Colon (tissue), 2 donors: ENCODE measurements around the gene IL20RB.
"Not testable (repeated sequence)": the region's sequence is repeated elsewhere in the genome, so short reads cannot be mapped to it uniquely, and the experiment has no call there.

Experiments used
- FAIRE-seq: peaks from 2 replicates; lab custom pipeline; 2012; peaks lifted over from hg19 to GRCh38; lab: Jason Lieb, UNC
- donor health status: control.
- donor health status: control.

The IL20RB gene

GRCh38 chr3:136946978-136947377, 10.8 kb upstream of the IL20RB start:
- FAIRE-seq = no peak

- FAIRE-seq = no peak
Measured at GRCh38 chr3:136947477-136947876, 10.3 kb upstream of the IL20RB start.

- FAIRE-seq = peak; percentile 10
Measured at GRCh38 chr3:136949146-136949545, 8.6 kb upstream of the IL20RB start.

- FAIRE-seq = peak; percentile 84
Measured at GRCh38 chr3:136949708-136950107, 8.1 kb upstream of the IL20RB start.

GRCh38 chr3:136950623-136951022, 7.2 kb upstream of the IL20RB start:
- no peak for FAIRE-seq

- no peak for FAIRE-seq
Measured at GRCh38 chr3:136952292-136952691, 5.5 kb upstream of the IL20RB start.

- no peak for FAIRE-seq
Measured at GRCh38 chr3:136954251-136954650, 3.5 kb upstream of the IL20RB start.

GRCh38 chr3:136954980-136955780, 2.6 kb upstream of the IL20RB start:
- no peak for FAIRE-seq

GRCh38 chr3:136955813-136956212, 2.0 kb upstream of the IL20RB start:
- FAIRE-seq = no peak

GRCh38 chr3:136956971-136957370, 812 bp upstream of the IL20RB start:
- FAIRE-seq = no peak

- FAIRE-seq = no peak
Measured at GRCh38 chr3:136958939-136959338, 1.2 kb downstream of the IL20RB start.

- FAIRE-seq = no peak
Measured at GRCh38 chr3:136959599-136959998, 1.8 kb downstream of the IL20RB start.

- no peak for FAIRE-seq
Measured at GRCh38 chr3:136960838-136961836, 3.4 kb downstream of the IL20RB start.

GRCh38 chr3:136962927-136963326, 5.1 kb downstream of the IL20RB start:
- no peak for FAIRE-seq

- not testable (repeated sequence) for FAIRE-seq
Measured at GRCh38 chr3:136969539-136969938, 11.8 kb downstream of the IL20RB start.

- no peak for FAIRE-seq
Measured at GRCh38 chr3:136973352-136973751, 15.6 kb downstream of the IL20RB start.

GRCh38 chr3:136974670-136975069, 16.9 kb downstream of the IL20RB start:
- FAIRE-seq = peak; percentile 77

GRCh38 chr3:136979204-136979603, 21.4 kb downstream of the IL20RB start:
- no peak for FAIRE-seq

GRCh38 chr3:136979684-136980083, 21.9 kb downstream of the IL20RB start:
- no peak for FAIRE-seq

GRCh38 chr3:136982033-136982432, 24.2 kb downstream of the IL20RB start:
- no peak for FAIRE-seq

GRCh38 chr3:136982520-136983138, 24.8 kb downstream of the IL20RB start:
- FAIRE-seq = no peak

GRCh38 chr3:136984837-136985236, 27.1 kb downstream of the IL20RB start:
- FAIRE-seq = no peak
